GM21423 (cell line): ENCODE data around the gene JAM3.
"Not testable (repeated sequence)": the region's sequence is repeated elsewhere in the genome, so short reads cannot be mapped to it uniquely, and the experiment has no call there.

ENCODE experiments used
- ATAC-seq: cut with Tn5 transposase; IDR thresholded peaks from one replicate; pipeline ENCODE4 v1.9.1; 2021; ENCODE audit warnings: mild to moderate bottlenecking, moderate library complexity; ENCODE audit not compliant: unreplicated experiment

Gene JAM3

DNA sequence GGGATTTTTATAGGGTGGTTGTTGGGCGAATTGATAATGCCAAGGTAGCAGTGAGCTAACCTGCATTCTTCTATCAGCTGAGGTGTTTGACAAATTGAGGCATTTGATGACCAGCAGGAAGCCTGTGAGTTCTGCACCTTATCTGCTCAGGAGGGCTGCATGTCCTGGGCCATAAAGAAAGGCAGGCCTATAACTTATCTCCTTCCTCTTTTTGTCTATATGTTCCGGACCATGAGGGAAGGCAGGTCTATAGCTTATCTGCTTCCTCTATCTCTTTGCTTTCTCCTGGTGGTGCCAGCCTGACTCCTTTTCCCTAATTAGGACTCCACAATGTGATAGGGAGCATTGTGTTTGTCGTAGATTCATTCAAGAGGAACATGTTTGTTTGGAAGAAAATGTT is 8.6 kb upstream of the JAM3 start:
- no peak for ATAC-seq

DNA sequence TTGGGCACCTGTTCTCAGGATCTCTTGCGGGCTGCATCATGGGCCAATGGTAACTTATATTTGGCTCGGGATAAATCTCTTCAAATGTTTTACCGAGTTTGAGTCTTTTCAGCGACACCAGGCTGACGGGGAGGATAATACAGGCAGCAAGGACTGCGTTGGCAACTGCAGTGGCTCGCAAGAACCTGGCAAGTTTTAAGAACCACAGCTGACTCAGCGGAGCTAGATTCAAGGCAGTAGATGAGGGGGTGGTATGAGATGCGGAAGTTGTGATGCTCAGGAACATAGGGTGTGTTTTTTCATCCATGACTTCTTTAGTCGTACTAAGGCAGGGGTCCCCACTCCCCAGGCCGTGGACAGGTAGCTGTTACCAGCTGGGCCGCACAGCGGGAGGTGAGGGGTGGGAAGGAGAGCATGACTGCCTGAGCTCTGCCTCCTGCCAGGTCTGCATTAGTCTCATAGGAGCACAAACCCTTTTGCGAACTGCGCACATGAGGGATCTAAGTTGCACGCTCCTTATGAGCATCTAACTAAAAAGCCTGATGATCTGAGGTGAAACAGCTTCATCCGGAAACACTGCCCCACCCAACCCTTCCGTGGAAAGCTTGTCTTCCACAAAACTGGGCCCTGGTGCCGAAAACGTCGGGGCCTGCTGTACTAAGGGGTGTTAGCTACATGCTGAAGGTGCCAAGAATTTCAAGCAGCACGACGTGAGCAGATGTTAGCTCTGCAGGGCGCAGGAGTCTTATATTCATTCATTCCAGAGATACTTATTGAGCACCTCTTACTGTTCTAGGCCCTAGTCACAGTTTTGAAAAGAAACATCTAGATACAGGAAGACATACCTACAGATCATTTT is 6.4 kb upstream of the JAM3 start:
- no peak for ATAC-seq

DNA sequence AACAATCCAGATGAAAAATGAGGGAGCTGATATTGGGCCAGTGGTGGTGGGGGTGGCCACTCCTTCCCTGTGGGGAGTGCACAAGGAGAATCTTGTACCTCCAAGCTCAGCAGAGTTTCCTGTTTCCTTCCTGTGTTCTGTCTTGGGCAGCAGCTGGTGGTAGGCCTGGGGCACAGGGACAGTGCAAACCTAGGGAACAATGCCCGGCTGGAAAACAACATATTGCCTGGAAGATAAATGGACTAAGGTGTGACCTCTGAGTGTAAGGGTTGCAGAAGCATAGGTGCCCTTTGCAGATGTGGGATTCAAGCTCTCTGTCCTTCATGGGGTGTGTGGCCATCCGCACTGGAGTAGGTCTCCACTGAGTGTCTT is 5.8 kb upstream of the JAM3 start:
- ATAC-seq, result no peak

DNA sequence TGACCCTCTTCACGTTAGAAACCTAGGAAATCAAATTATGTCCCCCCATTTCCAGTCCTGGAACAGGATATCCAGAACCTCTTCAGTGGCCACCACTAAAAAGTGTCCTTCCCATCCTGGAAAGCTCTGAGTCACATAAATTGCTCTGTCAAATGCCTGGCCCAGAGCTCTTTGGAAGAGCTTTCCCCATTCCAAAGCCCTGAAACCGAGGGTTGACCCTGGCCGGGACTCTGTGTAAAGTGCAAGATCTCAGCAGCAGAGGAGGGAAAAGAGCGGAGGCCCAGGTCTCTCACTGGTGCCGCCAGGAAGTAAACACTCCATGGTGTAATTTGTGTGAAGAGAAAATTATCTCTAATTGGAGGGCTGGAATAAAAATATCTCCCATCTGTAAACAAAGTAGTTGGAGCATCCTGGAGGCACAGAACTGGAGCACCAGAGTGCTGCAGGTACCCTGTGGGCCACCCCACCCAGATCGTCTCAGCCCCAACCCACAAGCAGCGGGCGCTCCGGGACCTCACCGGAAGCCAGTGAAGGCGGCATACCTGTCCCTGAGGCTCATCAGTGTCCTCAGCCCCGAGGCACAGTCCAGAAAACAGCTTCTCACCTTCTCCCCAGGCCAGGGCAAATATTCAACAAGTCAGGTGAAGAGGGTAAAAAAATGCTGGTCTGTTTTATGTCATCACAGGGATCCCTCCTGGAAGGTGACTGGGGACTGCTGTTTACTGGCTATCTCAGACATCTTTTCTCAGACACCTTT is 4.7 kb upstream of the JAM3 start:
- no peak for ATAC-seq

- no peak for ATAC-seq
These were observed 3.5 kb upstream of the JAM3 start for GRCh38 chr11:134065381-134065780.

DNA sequence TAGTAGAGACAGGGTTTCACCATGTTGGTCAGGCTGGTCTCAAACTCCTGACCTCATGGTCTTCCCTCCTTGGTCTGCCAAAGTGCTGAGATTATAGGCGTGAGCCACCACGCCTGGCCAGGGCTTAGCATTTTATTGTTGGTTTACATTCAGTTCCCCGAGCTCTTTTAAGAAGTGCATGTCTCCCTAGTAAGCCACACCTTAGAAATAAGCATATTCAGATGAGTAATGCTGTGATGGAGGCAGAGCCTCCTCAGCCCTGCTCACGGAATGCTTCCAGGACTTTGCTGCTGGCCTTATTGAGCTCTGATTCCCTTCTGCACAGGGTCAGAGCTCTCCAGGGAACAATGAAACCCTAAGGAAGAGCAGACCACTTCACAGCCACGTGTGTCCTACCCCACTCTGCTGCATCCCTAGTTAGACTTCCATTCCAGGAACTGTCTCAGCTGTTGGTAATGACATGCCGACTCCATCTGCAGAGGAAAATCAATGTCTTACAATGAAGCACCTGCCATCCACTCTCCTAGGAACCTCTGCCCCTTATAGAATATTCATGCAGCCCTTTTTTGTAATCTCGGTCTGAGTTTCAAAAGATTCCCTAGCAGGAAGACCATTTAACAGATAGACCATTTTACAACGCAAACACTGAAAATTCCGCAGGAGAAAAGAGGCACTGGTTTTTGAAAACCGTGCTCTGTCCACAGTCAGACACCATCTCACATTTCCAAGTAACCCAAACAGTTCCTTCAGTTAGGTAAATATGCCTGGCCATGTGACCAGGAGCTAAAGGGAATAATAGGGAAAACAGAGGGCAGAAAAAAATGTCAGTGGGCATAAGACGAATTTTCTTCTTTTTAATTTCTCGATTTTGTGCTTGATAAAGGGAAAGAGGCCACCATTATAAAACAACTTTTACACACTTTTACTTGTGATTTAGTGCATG is 1.7 kb upstream of the JAM3 start:
- ATAC-seq, result no peak

DNA sequence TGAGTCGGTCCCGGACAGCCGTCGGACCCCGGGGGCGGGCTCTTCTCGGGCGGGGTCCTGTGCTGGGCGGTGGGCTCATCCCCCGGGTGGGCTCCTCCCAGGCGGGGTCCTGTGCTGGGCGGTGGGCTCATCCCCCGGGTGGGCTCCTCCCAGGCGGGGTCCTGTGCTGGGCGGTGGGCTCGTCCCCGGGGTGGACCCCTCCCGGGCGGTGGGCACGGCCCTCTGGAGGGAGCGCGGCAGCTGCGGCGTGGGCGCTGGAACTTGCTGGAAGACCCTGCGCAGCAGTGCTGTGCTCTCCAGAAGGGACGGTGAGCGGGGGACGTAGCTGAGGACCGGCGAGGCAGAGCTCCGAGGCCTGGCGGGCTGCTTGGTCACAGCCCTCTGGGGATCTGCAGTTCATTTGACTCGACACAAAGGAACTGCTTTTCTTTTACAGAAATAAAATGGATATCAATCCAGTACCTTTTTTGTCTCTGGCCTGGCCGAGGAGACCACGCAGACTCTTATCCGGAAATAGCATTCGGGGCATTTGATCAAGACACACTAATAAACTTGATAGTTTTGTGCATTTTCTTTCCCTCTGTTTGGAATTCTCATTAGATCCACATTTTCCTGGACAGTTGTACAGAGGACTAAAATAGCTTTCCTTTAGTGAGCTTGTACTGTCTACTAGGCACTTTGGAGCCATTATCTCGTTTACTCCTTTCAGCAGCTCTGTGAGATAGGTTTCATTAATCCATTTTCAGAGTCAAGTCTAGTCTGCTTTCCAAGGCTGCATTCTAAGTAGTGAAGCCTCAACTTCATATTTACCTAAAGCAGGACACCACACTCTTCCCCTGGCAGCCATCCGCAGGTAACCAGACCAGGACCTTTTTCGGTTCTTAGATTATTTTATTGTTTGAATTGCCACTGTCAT is 812 bp downstream of the JAM3 start:
- ATAC-seq, result no peak

- ATAC-seq, result no peak
These were observed 1.5 kb downstream of the JAM3 start for GRCh38 chr11:134070342-134070845.

DNA sequence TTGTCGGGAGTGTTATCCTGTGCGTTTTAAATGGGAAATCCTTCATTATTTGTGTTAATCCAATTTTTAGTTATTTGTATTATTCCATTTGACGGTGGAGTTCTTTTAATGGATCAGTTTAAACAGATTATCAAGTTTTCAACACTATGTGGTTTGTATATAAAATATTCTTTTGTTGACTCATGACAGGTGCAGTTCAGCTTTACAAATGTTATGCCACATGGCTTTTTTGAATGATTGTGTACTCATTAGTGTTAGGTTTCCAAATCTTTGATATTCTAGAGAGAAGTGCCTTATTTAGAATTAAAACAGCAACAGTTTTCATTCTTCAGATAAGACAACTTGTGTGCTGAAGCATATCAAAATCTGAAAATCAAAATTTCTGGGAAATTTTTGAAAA is 2.4 kb downstream of the JAM3 start:
- no peak for ATAC-seq

DNA sequence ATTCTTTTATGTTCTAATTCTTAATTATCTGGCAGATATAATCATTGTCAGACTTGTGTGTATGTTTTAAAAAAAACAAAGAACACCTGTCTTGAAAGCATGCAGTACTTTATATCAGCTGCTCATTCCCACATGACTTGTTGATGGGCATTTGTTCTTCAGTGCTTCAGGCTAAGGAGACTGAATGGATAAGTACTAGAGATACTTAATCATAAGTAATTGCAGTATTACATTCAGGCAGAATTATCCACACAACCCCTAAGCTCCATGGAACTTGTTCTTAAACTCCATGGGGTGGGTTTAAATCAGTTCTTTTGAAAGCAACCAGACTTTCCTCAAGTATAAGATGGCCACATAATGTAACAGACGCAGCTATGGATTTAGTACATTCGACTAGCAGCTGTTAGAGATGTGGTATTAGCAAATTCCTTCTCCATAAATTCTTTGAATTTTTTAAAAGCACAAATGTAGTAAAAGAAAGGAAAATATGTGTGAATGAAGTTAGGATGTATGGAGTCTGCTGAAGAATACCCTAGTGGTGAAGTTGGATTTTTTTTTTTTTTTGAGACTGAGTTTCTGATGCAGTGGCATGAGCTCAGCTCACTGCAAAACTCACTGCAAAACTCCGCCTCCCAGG is 3.0 kb downstream of the JAM3 start:
- ATAC-seq, result no peak

DNA sequence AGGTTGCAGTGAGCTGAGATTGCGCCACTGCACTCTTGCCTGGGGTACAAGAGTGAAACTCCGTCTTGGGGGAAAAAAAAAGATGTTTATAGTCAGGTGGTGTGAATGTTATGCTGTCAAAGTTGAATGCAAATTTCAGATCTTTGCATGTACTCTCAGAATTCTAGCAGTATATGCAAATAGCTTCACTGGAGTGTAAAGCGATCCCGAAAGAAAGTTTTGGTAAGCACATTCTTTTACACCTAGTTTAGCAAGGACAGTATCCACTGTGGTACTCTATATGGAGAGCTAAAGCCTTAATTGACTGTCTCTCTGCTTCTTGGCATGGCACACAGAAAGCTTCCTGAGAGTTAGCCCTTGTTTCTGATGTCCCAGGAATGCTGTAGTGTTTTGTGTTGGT is 4.0 kb downstream of the JAM3 start:
- no peak for ATAC-seq

DNA sequence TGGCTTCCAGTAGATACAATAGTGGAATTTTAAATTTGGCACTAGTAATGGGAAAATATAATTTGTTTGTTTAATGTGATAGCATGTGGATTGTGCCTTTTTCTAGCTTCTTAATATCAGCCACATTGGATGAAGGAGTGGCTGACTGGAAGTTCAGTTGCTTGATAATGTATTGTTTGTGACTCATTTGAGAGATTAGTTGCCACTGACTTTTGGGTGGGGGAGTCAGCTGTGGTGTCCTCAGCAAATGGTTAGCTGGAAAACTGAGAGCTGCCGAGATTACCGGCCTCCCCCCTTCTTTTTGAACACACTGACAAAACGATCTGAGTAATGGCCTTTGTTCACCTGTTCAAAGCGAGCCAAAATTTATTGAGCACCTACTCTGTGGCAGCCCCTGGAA is 5.5 kb downstream of the JAM3 start:
- no peak for ATAC-seq

- ATAC-seq, result no peak
These were observed 5.9 kb downstream of the JAM3 start for GRCh38 chr11:134074766-134075165.

DNA sequence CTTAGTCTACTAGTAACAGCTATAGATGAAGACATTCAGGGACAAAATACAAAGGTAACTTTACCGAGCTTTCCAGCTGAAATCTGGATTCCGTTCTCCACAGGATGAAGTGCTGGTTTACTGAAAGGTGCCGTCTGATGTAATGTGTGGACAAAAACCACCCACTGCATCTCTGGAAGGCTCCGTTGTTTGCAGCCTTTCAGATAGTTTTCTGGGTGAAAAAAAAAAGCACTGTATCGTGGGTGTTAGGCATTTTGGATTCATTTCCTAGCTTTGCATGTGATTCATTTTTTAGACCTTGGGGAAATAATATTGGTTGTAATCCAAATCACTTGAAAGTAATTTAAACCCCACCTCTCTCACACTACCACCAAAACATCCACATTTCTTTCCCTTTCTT is 10.4 kb downstream of the JAM3 start:
- no peak for ATAC-seq

DNA sequence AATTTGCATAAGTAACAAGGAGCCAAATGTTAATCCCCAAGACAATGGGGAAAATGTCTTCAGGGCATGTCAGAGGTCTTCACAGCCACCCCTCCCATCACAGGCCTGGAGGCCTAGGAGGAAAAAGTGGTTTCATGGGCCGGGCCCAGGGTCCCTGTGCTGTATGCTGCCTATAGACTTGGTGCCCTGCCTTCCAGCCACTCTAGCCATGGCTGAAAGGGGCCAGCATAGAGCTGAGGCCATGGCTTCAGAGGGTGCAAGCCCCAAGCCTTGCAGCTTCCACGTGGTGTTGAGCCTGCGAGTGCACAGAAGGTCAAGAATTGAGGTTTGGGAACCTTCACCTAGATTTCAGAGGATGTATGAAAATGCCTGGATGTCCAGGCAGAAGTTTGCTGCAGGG is 12.4 kb downstream of the JAM3 start:
- not testable (repeated sequence) for ATAC-seq

GRCh38 chr11:134082990-134083389 is 14.1 kb downstream of the JAM3 start:
- no peak for ATAC-seq

GRCh38 chr11:134086376-134086775 is 17.5 kb downstream of the JAM3 start:
- no peak for ATAC-seq

- not testable (repeated sequence) for ATAC-seq
These were observed 23.1 kb downstream of the JAM3 start for GRCh38 chr11:134092006-134092405.

DNA sequence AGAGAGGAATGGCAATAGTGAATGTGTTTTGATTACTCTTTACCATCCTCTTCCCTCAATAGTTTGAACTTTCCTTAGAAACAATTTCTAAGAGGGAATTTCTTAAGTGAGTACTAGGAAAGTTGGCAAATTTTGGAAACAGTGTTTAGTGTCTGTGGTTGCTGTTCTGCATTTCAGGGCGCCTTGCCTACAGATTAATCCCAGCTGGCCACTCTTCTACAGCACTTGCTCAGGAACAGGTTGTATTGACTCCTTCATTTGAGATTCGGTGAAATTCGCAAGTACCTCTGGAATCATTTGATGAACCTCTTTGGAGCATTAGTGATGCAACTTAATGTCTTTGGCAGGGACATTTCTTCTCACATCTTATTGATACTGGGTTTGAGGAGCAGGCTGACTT is 28.3 kb downstream of the JAM3 start:
- ATAC-seq, result no peak
